Liver (tissue), 9 donors: Measurements from ENCODE around the gene ARID4B. TPM values are rescaled to one million over a fixed set of nuclear protein-coding genes. Genes with fewer than 3 reads are reported as not detected.

ENCODE experiments used
- DNase-seq: peaks from one replicate; pipeline ENCODE4 v3.0.0-alpha.2; 2017; ENCODE audit warnings: low spot score
- H3K27ac ChIP-seq, 2 donors: one replicate each; pipeline ENCODE4 v1.7.0; 2013; ENCODE audit warnings: inconsistent platforms in 2 of 2, low read length in 2 of 2, control low read depth in 1 of 2, low read depth in 1 of 2, mild to moderate bottlenecking in 1 of 2
- H3K27me3 ChIP-seq, 4 donors: one replicate each; pipeline versions ENCODE4 v1.6.1 to v1.7.0; 2013; ENCODE audit warnings: low read length in 3 of 4, inconsistent platforms in 1 of 4, mild to moderate bottlenecking in 1 of 4, moderate library complexity in 1 of 4; ENCODE audit not compliant: control insufficient read depth in 4 of 4, insufficient read depth in 4 of 4
- H3K36me3 ChIP-seq, 4 donors: one replicate each; pipeline versions ENCODE4 v1.6.1 to v1.7.0; 2013; ENCODE audit warnings: low read length in 3 of 4, mild to moderate bottlenecking in 3 of 4, low read depth in 1 of 4, moderate library complexity in 1 of 4; ENCODE audit not compliant: control insufficient read depth in 4 of 4, insufficient read depth in 3 of 4
- H3K4me1 ChIP-seq, 4 donors: one replicate each; pipeline versions ENCODE4 v1.6.1 to v1.7.0; 2013; ENCODE audit warnings: low read length in 3 of 4, mild to moderate bottlenecking in 3 of 4, moderate library complexity in 1 of 4; ENCODE audit not compliant: control insufficient read depth in 4 of 4, insufficient read depth in 4 of 4
- H3K4me3 ChIP-seq, 3 donors: one replicate each; pipeline versions ENCODE4 v1.6.1 to v1.7.0; 2013; ENCODE audit warnings: low read length in 3 of 3, control low read depth in 1 of 3, low read depth in 1 of 3, mild to moderate bottlenecking in 1 of 3
- H3K9ac ChIP-seq, 2 donors: one replicate each; pipeline ENCODE4 v1.7.0; 2013; ENCODE audit warnings: low read length in 2 of 2, mild to moderate bottlenecking in 2 of 2, moderate library complexity in 2 of 2, control low read depth in 1 of 2, low read depth in 1 of 2
- H3K9me3 ChIP-seq, 4 donors: one replicate each; pipeline versions ENCODE4 v1.6.1 to v1.7.0; 2013; ENCODE audit warnings: low read length in 3 of 4; ENCODE audit not compliant: control insufficient read depth in 4 of 4
- EGR1 ChIP-seq, 2 donors: IDR thresholded peaks; 2 replicates each; pipeline ENCODE4 v1.6.1; 2016 to 2018; ENCODE audit warnings: antibody characterized with exemption in 2 of 2, low read depth in 2 of 2
- FOXA1 ChIP-seq: IDR thresholded peaks from 2 replicates; pipeline ENCODE4 v1.6.1; 2016; ENCODE audit warnings: antibody characterized with exemption
- FOXA2 ChIP-seq: IDR thresholded peaks from 2 replicates; pipeline ENCODE4 v1.6.1; 2016; ENCODE audit warnings: antibody characterized with exemption
- GABPA ChIP-seq, 2 donors: IDR thresholded peaks in 1 of 2; conservative IDR thresholded peaks in 1 of 2; 2 replicates each; pipeline ENCODE4 v1.6.1; 2016; ENCODE audit warnings: antibody characterized with exemption in 2 of 2, mild to moderate bottlenecking in 1 of 2, moderate library complexity in 1 of 2
- HNF4A ChIP-seq, 2 donors: conservative IDR thresholded peaks; 2 replicates each; pipeline ENCODE4 v1.6.1; 2016; ENCODE audit warnings: antibody characterized with exemption in 2 of 2, mild to moderate bottlenecking in 2 of 2
- HNF4G ChIP-seq: IDR thresholded peaks from 2 replicates; pipeline ENCODE4 v1.6.1; 2016; ENCODE audit warnings: antibody characterized with exemption
- JUND ChIP-seq, 2 donors: IDR thresholded peaks; 2 replicates each; pipeline ENCODE4 v1.6.1; 2016; ENCODE audit warnings: antibody characterized with exemption in 2 of 2
- NR2F2 ChIP-seq: IDR thresholded peaks from 2 replicates; pipeline ENCODE4 v1.6.1; 2016; ENCODE audit warnings: antibody characterized with exemption
- RAD21 ChIP-seq, 2 donors: IDR thresholded peaks; 2 replicates each; pipeline ENCODE4 v1.6.1; 2016; ENCODE audit warnings: antibody characterized with exemption in 2 of 2, mild to moderate bottlenecking in 2 of 2
- RXRA ChIP-seq, 2 donors: IDR thresholded peaks; 2 replicates each; pipeline ENCODE4 v1.6.1; 2017 to 2018; ENCODE audit warnings: antibody characterized with exemption in 2 of 2, mild to moderate bottlenecking in 1 of 2
- SP1 ChIP-seq: IDR thresholded peaks from 2 replicates; pipeline ENCODE4 v1.6.1; 2018; ENCODE audit warnings: antibody characterized with exemption, mild to moderate bottlenecking
- TAF1 ChIP-seq: conservative IDR thresholded peaks from 2 replicates; pipeline ENCODE4 v1.6.1; 2016; ENCODE audit warnings: antibody characterized with exemption, mild to moderate bottlenecking
- YY1 ChIP-seq: IDR thresholded peaks from 2 replicates; pipeline ENCODE4 v1.6.1; 2016; ENCODE audit warnings: antibody characterized with exemption, mild to moderate bottlenecking
- WGBS: extraction: QIAGEN DNeasy Blood & Tissue Kit; methylation state at CpG from one replicate; pipeline ENCODE4 v1.1.7; 2013; 5-methylcytosine and 5-hydroxymethylcytosine counted together
- polyA plus RNA-seq, 2 donors: library from polyadenylated mRNA; stranded (reverse) in 1 of 2; unstranded in 1 of 2; fragments of 200-250 nt in 1 of 2; fragments of >200 nt in 1 of 2; fragmentation: Nextera tagmentation in 1 of 2; extraction: Ambion mirVana in 1 of 2; gene quantifications; one replicate each; pipeline versions ENCODE4 v1.2.1 to v1.2.3, GENCODE V29; 2013 to 2015
- total RNA-seq, 2 donors: library from RNA; depleted of rRNA; stranded (reverse); fragments of >200 nt; gene quantifications; one replicate each; pipeline ENCODE4 v1.2.3, GENCODE V29; 2014
- TF ChIP-seq, protein P1 (sequence below): IDR thresholded peaks from 2 replicates; pipeline ENCODE4 v1.6.1; 2016; ENCODE audit warnings: antibody characterized with exemption, mild to moderate bottlenecking
- TF ChIP-seq, protein P2 (sequence below): IDR thresholded peaks from 2 replicates; pipeline ENCODE4 v1.6.1; 2016; ENCODE audit warnings: antibody characterized with exemption
- TF ChIP-seq, protein P3 (sequence below): fragments of 150-350 bp; IDR thresholded peaks from 2 replicates; pipeline ENCODE4 v1.5.1; 2017; ENCODE audit warnings: improper control_type of control experiment, low read depth, low read length; ENCODE audit not compliant: missing input control
- TF ChIP-seq, protein P4 (sequence below): IDR thresholded peaks from 2 replicates; pipeline ENCODE4 v1.6.1; 2016; ENCODE audit warnings: antibody characterized with exemption
- TF ChIP-seq, protein P5 (sequence below): IDR thresholded peaks from 2 replicates; pipeline ENCODE4 v1.6.1; 2016; ENCODE audit warnings: antibody characterized with exemption
- donor health status: healthy.
- donor health status: healthy.
- donor health status: healthy.
- donor health status: healthy.
- donor health status: healthy.

The ARID4B gene
- total and polyA plus RNA-seq, 4 donors, result 4.2 to 27.3 (median 21.3) TPM

DNA sequence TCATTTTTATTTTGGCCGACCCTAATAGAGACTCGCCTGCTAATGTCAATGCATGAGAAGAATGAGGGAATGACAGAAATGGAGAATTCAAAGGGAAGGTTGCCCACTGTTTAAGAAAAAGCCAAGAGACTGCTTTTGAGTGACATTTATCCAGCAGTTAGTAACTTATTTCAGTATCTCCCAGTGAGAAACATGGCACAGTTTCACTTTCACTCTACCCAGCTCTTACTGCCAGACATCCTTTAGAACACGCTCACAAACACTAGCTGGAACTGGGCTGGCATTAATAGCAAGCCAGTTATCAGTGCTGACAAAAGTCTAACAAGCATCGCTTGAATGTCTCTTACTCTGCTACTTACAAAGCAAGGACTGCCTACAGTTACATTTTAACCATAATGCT lies 8.9 kb upstream of the ARID4B start:
- Histone ChIP-seq H3K4me1 (peaks cover 2 to 13% (median 10%) of the 10 kb centered on the region in 4 donors), H3K27ac (peak overlapping the region; percentile 30 to 74), H3K9me3 (no peaks in the 10 kb centered on the region), H3K4me3 (no peak overlapping the region), H3K9ac (peak overlapping the region in 1 of 2 donors; percentile 22), H3K27me3 (no peaks in the 10 kb centered on the region), H3K36me3 (peaks cover under 1 to 3% (median 1%) of the 10 kb centered on the region in 4 donors)
- WGBS, result 47% methylated on average over 4 of the region's 4 CpGs
- DNase-seq, result no peak
- TF ChIP-seq SP1 (peak; percentile 25), NR2F2 (no peak), GABPA (IDR thresholded peaks at IDR 0.05 in 1 of 2, conservative IDR thresholded peaks at IDR 0.05 in 1 of 2) (no peak), HNF4A (conservative IDR thresholded peaks at IDR 0.05) (peak in 1 of 2 donors; percentile 26), HNF4G (no peak), TAF1 (no peak), FOXA2 (no peak), FOXA1 (no peak), EGR1 (IDR thresholded peaks at IDR 0.05; ENCODE audit: low read depth in 2 of 2) (no peak), RAD21 (IDR thresholded peaks at IDR 0.05) (peak; percentile 31 to 57), YY1 (no peak), RXRA (IDR thresholded peaks at IDR 0.05) (no peak), JUND (IDR thresholded peaks at IDR 0.05) (no peak)
- TF ChIP-seq, protein P1, sequence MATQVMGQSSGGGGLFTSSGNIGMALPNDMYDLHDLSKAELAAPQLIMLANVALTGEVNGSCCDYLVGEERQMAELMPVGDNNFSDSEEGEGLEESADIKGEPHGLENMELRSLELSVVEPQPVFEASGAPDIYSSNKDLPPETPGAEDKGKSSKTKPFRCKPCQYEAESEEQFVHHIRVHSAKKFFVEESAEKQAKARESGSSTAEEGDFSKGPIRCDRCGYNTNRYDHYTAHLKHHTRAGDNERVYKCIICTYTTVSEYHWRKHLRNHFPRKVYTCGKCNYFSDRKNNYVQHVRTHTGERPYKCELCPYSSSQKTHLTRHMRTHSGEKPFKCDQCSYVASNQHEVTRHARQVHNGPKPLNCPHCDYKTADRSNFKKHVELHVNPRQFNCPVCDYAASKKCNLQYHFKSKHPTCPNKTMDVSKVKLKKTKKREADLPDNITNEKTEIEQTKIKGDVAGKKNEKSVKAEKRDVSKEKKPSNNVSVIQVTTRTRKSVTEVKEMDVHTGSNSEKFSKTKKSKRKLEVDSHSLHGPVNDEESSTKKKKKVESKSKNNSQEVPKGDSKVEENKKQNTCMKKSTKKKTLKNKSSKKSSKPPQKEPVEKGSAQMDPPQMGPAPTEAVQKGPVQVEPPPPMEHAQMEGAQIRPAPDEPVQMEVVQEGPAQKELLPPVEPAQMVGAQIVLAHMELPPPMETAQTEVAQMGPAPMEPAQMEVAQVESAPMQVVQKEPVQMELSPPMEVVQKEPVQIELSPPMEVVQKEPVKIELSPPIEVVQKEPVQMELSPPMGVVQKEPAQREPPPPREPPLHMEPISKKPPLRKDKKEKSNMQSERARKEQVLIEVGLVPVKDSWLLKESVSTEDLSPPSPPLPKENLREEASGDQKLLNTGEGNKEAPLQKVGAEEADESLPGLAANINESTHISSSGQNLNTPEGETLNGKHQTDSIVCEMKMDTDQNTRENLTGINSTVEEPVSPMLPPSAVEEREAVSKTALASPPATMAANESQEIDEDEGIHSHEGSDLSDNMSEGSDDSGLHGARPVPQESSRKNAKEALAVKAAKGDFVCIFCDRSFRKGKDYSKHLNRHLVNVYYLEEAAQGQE, result no peak
- TF ChIP-seq, protein P2, sequence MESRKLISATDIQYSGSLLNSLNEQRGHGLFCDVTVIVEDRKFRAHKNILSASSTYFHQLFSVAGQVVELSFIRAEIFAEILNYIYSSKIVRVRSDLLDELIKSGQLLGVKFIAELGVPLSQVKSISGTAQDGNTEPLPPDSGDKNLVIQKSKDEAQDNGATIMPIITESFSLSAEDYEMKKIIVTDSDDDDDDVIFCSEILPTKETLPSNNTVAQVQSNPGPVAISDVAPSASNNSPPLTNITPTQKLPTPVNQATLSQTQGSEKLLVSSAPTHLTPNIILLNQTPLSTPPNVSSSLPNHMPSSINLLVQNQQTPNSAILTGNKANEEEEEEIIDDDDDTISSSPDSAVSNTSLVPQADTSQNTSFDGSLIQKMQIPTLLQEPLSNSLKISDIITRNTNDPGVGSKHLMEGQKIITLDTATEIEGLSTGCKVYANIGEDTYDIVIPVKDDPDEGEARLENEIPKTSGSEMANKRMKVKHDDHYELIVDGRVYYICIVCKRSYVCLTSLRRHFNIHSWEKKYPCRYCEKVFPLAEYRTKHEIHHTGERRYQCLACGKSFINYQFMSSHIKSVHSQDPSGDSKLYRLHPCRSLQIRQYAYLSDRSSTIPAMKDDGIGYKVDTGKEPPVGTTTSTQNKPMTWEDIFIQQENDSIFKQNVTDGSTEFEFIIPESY, result no peak
- TF ChIP-seq, protein P3, sequence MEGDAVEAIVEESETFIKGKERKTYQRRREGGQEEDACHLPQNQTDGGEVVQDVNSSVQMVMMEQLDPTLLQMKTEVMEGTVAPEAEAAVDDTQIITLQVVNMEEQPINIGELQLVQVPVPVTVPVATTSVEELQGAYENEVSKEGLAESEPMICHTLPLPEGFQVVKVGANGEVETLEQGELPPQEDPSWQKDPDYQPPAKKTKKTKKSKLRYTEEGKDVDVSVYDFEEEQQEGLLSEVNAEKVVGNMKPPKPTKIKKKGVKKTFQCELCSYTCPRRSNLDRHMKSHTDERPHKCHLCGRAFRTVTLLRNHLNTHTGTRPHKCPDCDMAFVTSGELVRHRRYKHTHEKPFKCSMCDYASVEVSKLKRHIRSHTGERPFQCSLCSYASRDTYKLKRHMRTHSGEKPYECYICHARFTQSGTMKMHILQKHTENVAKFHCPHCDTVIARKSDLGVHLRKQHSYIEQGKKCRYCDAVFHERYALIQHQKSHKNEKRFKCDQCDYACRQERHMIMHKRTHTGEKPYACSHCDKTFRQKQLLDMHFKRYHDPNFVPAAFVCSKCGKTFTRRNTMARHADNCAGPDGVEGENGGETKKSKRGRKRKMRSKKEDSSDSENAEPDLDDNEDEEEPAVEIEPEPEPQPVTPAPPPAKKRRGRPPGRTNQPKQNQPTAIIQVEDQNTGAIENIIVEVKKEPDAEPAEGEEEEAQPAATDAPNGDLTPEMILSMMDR, result no peak
- TF ChIP-seq, protein P4, sequence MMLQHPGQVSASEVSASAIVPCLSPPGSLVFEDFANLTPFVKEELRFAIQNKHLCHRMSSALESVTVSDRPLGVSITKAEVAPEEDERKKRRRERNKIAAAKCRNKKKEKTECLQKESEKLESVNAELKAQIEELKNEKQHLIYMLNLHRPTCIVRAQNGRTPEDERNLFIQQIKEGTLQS, result no peak
- TF ChIP-seq, protein P5, sequence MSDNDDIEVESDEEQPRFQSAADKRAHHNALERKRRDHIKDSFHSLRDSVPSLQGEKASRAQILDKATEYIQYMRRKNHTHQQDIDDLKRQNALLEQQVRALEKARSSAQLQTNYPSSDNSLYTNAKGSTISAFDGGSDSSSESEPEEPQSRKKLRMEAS, result peak; percentile 13
